NCI-H2227 (cell line): ENCODE results near the gene CTIF.

Source experiments
- DNase-seq: peaks from one replicate; lab custom pipeline; 2025; ENCODE audit not compliant: unreplicated experiment; lab: John Stamatoyannopoulos, UW

The CTIF gene

GRCh38 chr18:48742304-48742703, 203.5 kb downstream of the CTIF start:
- no peak for DNase-seq

- DNase-seq, result no peak
Observed at GRCh38 chr18:48742706-48743475, 204.1 kb downstream of the CTIF start.

- DNase-seq, result no peak
Observed at GRCh38 chr18:48743886-48744285, 205.1 kb downstream of the CTIF start.

GRCh38 chr18:48745293-48745692, 206.5 kb downstream of the CTIF start:
- DNase-seq, result no peak

GRCh38 chr18:48749768-48750167, 210.9 kb downstream of the CTIF start:
- DNase-seq, result no peak

- DNase-seq, result no peak
Observed at GRCh38 chr18:48750485-48751175, 211.8 kb downstream of the CTIF start.

- peak; percentile 33 for DNase-seq
Observed at GRCh38 chr18:48751727-48752468, 213.1 kb downstream of the CTIF start.

- DNase-seq, result no peak
Observed at GRCh38 chr18:48752478-48752877, 213.6 kb downstream of the CTIF start.

- no peak for DNase-seq
Observed at GRCh38 chr18:48752928-48753327, 214.1 kb downstream of the CTIF start.

GRCh38 chr18:48753691-48754090, 214.9 kb downstream of the CTIF start:
- no peak for DNase-seq

- no peak for DNase-seq
Observed at GRCh38 chr18:48754559-48754958, 215.7 kb downstream of the CTIF start.

- DNase-seq, result no peak
Observed at GRCh38 chr18:48754993-48755473, 216.2 kb downstream of the CTIF start.

- no peak for DNase-seq
Observed at GRCh38 chr18:48756511-48757226, 217.8 kb downstream of the CTIF start.

GRCh38 chr18:48757367-48757766, 218.5 kb downstream of the CTIF start:
- DNase-seq, result no peak

GRCh38 chr18:48757906-48758305, 219.1 kb downstream of the CTIF start:
- no peak for DNase-seq

- no peak for DNase-seq
Observed at GRCh38 chr18:48761582-48761981, 222.8 kb downstream of the CTIF start.

- DNase-seq, result no peak
Observed at GRCh38 chr18:48762022-48762421, 223.2 kb downstream of the CTIF start.

- no peak for DNase-seq
Observed at GRCh38 chr18:48762836-48763718, 224.2 kb downstream of the CTIF start.

GRCh38 chr18:48763719-48764100, 224.9 kb downstream of the CTIF start:
- DNase-seq, result no peak

- DNase-seq, result no peak
Observed at GRCh38 chr18:48765053-48765452, 226.2 kb downstream of the CTIF start.
